Neural progenitor cell (in vitro differentiated cells): ENCODE data around the gene CADM1. TPM values are rescaled to one million over a fixed set of nuclear protein-coding genes. Genes with fewer than 3 reads are reported as not detected.

Experiments
- DNase-seq: peaks from one replicate; pipeline ENCODE4 v3.0.0-alpha.2; 2016; ENCODE audit warnings: low spot score
- H2AFZ ChIP-seq: fragments of 200-600 bp; sonication (generic); replicated peaks from 2 replicates; pipeline ENCODE4 v1.6.1; 2016; ENCODE audit warnings: antibody characterized with exemption
- H3F3A ChIP-seq: fragments of 200-600 bp; sonication (generic); 2 replicates; pipeline ENCODE4 v1.6.1; 2016; ENCODE audit warnings: antibody characterized with exemption, low read depth
- H3K27ac ChIP-seq: fragments of 200-600 bp; sonication (generic); 2 replicates; pipeline ENCODE4 v1.5.1; 2016; ENCODE audit warnings: mild to moderate bottlenecking
- H3K27me3 ChIP-seq: fragments of 200-600 bp; sonication (generic); 2 replicates; pipeline ENCODE4 v1.6.1; 2016; ENCODE audit warnings: mild to moderate bottlenecking, moderate library complexity
- H3K36me3 ChIP-seq: fragments of 200-600 bp; sonication (generic); 2 replicates; pipeline ENCODE4 v1.5.1; 2016
- H3K4me1 ChIP-seq: fragments of 200-600 bp; sonication (generic); 2 replicates; pipeline ENCODE4 v1.6.1; 2016; ENCODE audit warnings: mixed run types
- H3K4me2 ChIP-seq: fragments of 200-600 bp; sonication (generic); 2 replicates; pipeline ENCODE4 v1.6.1; 2016
- H3K4me3 ChIP-seq: fragments of 200-600 bp; sonication (generic); 2 replicates; pipeline ENCODE4 v1.5.1; 2016
- H3K79me2 ChIP-seq: fragments of 200-600 bp; sonication (generic); 2 replicates; pipeline ENCODE4 v1.6.1; 2016; ENCODE audit warnings: low read depth
- H3K9ac ChIP-seq: fragments of 200-600 bp; sonication (generic); 2 replicates; pipeline ENCODE4 v1.6.1; 2016
- H3K9me3 ChIP-seq: fragments of 200-600 bp; sonication (generic); 2 replicates; pipeline ENCODE4 v1.5.1; 2016; ENCODE audit warnings: low read depth
- H4K20me1 ChIP-seq: fragments of 200-600 bp; sonication (generic); 2 replicates; pipeline ENCODE4 v1.6.1; 2016; ENCODE audit warnings: low read depth
- H3K27ac Mint-ChIP-seq: 3 replicates; pipeline ENCODE4 v1.8.0; 2021; ENCODE audit warnings: mixed read lengths
- H3K27me3 Mint-ChIP-seq: 2 replicates; pipeline ENCODE4 v1.8.0; 2022; ENCODE audit warnings: low read depth, mild to moderate bottlenecking, inconsistent platforms, moderate library complexity, mixed read lengths; ENCODE audit not compliant: insufficient read depth
- H3K36me3 Mint-ChIP-seq: 3 replicates; pipeline ENCODE4 v1.8.0; 2021; ENCODE audit warnings: mixed read lengths
- H3K4me1 Mint-ChIP-seq: 3 replicates; pipeline ENCODE4 v1.8.0; 2021; ENCODE audit warnings: mixed read lengths
- H3K4me3 Mint-ChIP-seq: 3 replicates; pipeline ENCODE4 v1.8.0; 2021; ENCODE audit warnings: mild to moderate bottlenecking, moderate library complexity, mixed read lengths
- H3K9me3 Mint-ChIP-seq: 3 replicates; pipeline ENCODE4 v1.8.0; 2020; ENCODE audit warnings: mixed read lengths
- CTCF ChIP-seq: fragments of 200-600 bp; sonication (generic); IDR thresholded peaks from 2 replicates; pipeline ENCODE4 v1.5.1; 2017; ENCODE audit warnings: antibody characterized with exemption, mild to moderate bottlenecking
- EZH2 ChIP-seq: fragments of 200-600 bp; sonication (generic); IDR thresholded peaks from 2 replicates; pipeline ENCODE4 v1.6.1; 2017; ENCODE audit warnings: antibody characterized with exemption, mild to moderate bottlenecking, moderate library complexity
- EZH2phosphoT487 ChIP-seq: fragments of 200-600 bp; sonication (generic); IDR thresholded peaks from 2 replicates; pipeline ENCODE4 v1.6.1; 2017; ENCODE audit warnings: antibody characterized with exemption
- total RNA-seq: library from RNA; depleted of rRNA; stranded (reverse); fragments of >200 nt; gene quantifications from 2 replicates; pipeline ENCODE4 v1.2.3, GENCODE V29; 2015; ENCODE audit warnings: low replicate concordance

Gene CADM1
- total RNA-seq, 1 donor from 2014 or later: 123 TPM

GRCh38 chr11:115326526-115326925, 177.7 kb downstream of the CADM1 start:
- H3K4me3 Mint-ChIP-seq: no peak overlapping the region
- peaks cover 14% of the 10 kb centered on the region for H3K4me1 ChIP-seq
- H2AFZ ChIP-seq: no peak overlapping the region
- no peak overlapping the region for H3K4me3 ChIP-seq
- H3K9me3 ChIP-seq: no peaks in the 10 kb centered on the region
- H3K9ac ChIP-seq: no peak overlapping the region
- H3K27me3 ChIP-seq: no peaks in the 10 kb centered on the region
- H4K20me1 ChIP-seq: peaks cover 25% of the 10 kb centered on the region
- no peaks in the 10 kb centered on the region for H3K36me3 ChIP-seq
- H3K4me2 ChIP-seq: no peak overlapping the region
- no peaks in the 10 kb centered on the region for H3K79me2 ChIP-seq
- no peaks in the 10 kb centered on the region for H3K36me3 Mint-ChIP-seq
- peaks cover 2% of the 10 kb centered on the region for H3K4me1 Mint-ChIP-seq
- H3K27me3 Mint-ChIP-seq: peaks cover 4% of the 10 kb centered on the region
- H3K27ac ChIP-seq: no peak overlapping the region
- H3F3A ChIP-seq: peaks cover 9% of the 10 kb centered on the region
- no peaks in the 10 kb centered on the region for H3K9me3 Mint-ChIP-seq
- H3K27ac Mint-ChIP-seq: no peak overlapping the region
- no peak for DNase-seq
- no peak for TF ChIP-seq CTCF
- no peak for TF ChIP-seq EZH2phosphoT487
- no peak for TF ChIP-seq EZH2

- H3K4me1 Mint-ChIP-seq: peaks cover 2% of the 10 kb centered on the region
- no peaks in the 10 kb centered on the region for H3K9me3 Mint-ChIP-seq
- Histone ChIP-seq H3K9me3 (no peaks in the 10 kb centered on the region), H3K36me3 (no peaks in the 10 kb centered on the region), H2AFZ (no peak overlapping the region), H3F3A (peaks cover 9% of the 10 kb centered on the region), H3K4me2 (no peak overlapping the region), H3K27me3 (no peaks in the 10 kb centered on the region), H3K27ac (no peak overlapping the region), H3K9ac (no peak overlapping the region), H4K20me1 (peaks cover 25% of the 10 kb centered on the region), H3K4me1 (peaks cover 4% of the 10 kb centered on the region), H3K4me3 (no peak overlapping the region), H3K79me2 (no peaks in the 10 kb centered on the region)
- no peaks in the 10 kb centered on the region for H3K36me3 Mint-ChIP-seq
- no peak for DNase-seq
- peaks cover 4% of the 10 kb centered on the region for H3K27me3 Mint-ChIP-seq
- H3K27ac Mint-ChIP-seq: no peak overlapping the region
- TF ChIP-seq EZH2 (no peak), CTCF (no peak), EZH2phosphoT487 (no peak)
- H3K4me3 Mint-ChIP-seq: no peak overlapping the region
Measured at GRCh38 chr11:115325523-115325922, 178.7 kb downstream of the CADM1 start.

GRCh38 chr11:115324581-115325432, 179.4 kb downstream of the CADM1 start:
- no peaks in the 10 kb centered on the region for H3K79me2 ChIP-seq
- no peaks in the 10 kb centered on the region for H3K27me3 ChIP-seq
- H3K9me3 ChIP-seq: no peaks in the 10 kb centered on the region
- Mint-ChIP-seq H3K4me1 (peaks cover 2% of the 10 kb centered on the region), H3K27ac (no peak overlapping the region), H3K27me3 (peaks cover 4% of the 10 kb centered on the region), H3K36me3 (no peaks in the 10 kb centered on the region), H3K4me3 (no peak overlapping the region), H3K9me3 (no peaks in the 10 kb centered on the region)
- H4K20me1 ChIP-seq: peaks cover 25% of the 10 kb centered on the region
- peak; percentile 81 for DNase-seq
- no peak overlapping the region for H3K9ac ChIP-seq
- H3F3A ChIP-seq: peaks cover 9% of the 10 kb centered on the region
- no peaks in the 10 kb centered on the region for H3K36me3 ChIP-seq
- no peak overlapping the region for H2AFZ ChIP-seq
- H3K4me3 ChIP-seq: no peak overlapping the region
- peaks cover 4% of the 10 kb centered on the region for H3K4me1 ChIP-seq
- H3K4me2 ChIP-seq: no peak overlapping the region
- no peak for TF ChIP-seq EZH2
- peak; percentile 87 for TF ChIP-seq CTCF
- no peak overlapping the region for H3K27ac ChIP-seq
